K562 (cell line): ENCODE measurements around the gene ERAP2. TPM values are rescaled to one million over a fixed set of nuclear protein-coding genes. Genes with fewer than 3 reads are reported as not detected.

ENCODE experiments used
- ATAC-seq: fragments of 200-7000 bp; cut with Tn5 transposase; 3 replicates; pipeline ENCODE4 v1.9.1; 2020; ENCODE audit warnings: moderate library complexity
- BruUV-seq: library from RNA; stranded (reverse); fragments of 400-500 nt; replicated peaks from 2 replicates; lab custom pipeline; 2021; lab: Mats Ljungman, UMichigan
- CTCF ChIA-PET: fragments of 300-600 bp; formaldehyde crosslinking; extraction: SDS; loops from one replicate; lab custom pipeline; 2021; ENCODE audit warnings: low intra/inter-chr PET ratio; lab: Yijun Ruan, JAX
- POLR2A ChIA-PET: fragments of 300-600, 350-650 bp; sonication (Branson Sonifier 250); formaldehyde crosslinking; extraction: SDS; loops from one replicate; lab custom pipeline; 2021; ENCODE audit warnings: antibody characterized with exemption, inconsistent platforms; lab: Yijun Ruan, JAX
- DNase-seq, 4 experiments: peaks; one replicate each; pipeline versions ENCODE4 v3.0.0 to v3.0.0-alpha.2; 2011 to 2018; ENCODE audit warnings: low spot score in 3 of 4, mixed read lengths in 3 of 4; ENCODE audit errors: extremely low read depth in 1 of 4
- FAIRE-seq: peaks from 2 replicates; lab custom pipeline; 2011; peaks lifted over from hg19 to GRCh38; lab: Jason Lieb, UNC
- H2AFZ ChIP-seq: 2 replicates; pipeline ENCODE4 v1.6.0; 2011; ENCODE audit warnings: low read depth, low read length, control low read depth, inconsistent platforms
- H3K27ac ChIP-seq: fragments of 200-600 bp; 3 replicates; pipeline ENCODE4 v1.8.0; 2011; ENCODE audit warnings: low read depth, mild to moderate bottlenecking, control low read depth, inconsistent platforms, low read length, moderate library complexity, mixed read lengths; ENCODE audit errors: extremely low read depth
- H3K27me3 ChIP-seq, 2 experiments: fragments of 300-600 bp in 1 of 2; 2 replicates in 1 of 2; 3 replicates in 1 of 2; pipeline versions ENCODE4 v1.6.0 to v1.8.0; 2011; ENCODE audit warnings: inconsistent platforms in 2 of 2, low read length in 2 of 2, mild to moderate bottlenecking in 1 of 2, mixed read lengths in 1 of 2, moderate library complexity in 1 of 2; ENCODE audit not compliant: control insufficient read depth in 2 of 2, insufficient read depth in 2 of 2
- H3K36me3 ChIP-seq: fragments of 300-600 bp; 3 replicates; pipeline ENCODE4 v1.8.0; 2011; ENCODE audit warnings: mild to moderate bottlenecking, low read length, inconsistent platforms; ENCODE audit not compliant: control insufficient read depth, insufficient read depth
- H3K4me1 ChIP-seq, 2 experiments: fragments of 200-600 bp in 1 of 2; replicated peaks in 1 of 2; 2 replicates in 1 of 2; 3 replicates in 1 of 2; pipeline versions ENCODE4 v1.5.1 to v1.8.0; 2011; ENCODE audit warnings: inconsistent platforms in 2 of 2, low read length in 2 of 2, mild to moderate bottlenecking in 1 of 2, mixed read lengths in 1 of 2, moderate library complexity in 1 of 2; ENCODE audit not compliant: control insufficient read depth in 2 of 2, insufficient read depth in 2 of 2
- H3K4me2 ChIP-seq: 2 replicates; pipeline ENCODE4 v1.6.1; 2011; ENCODE audit warnings: low read length, control low read depth, inconsistent platforms, mixed read lengths; ENCODE audit not compliant: insufficient read depth
- H3K4me3 ChIP-seq: fragments of 200-600 bp; sonication (generic), shearing (Covaris generic); 2 replicates; pipeline ENCODE4 v1.5.1; 2016; ENCODE audit warnings: control low read depth, inconsistent platforms
- H3K79me2 ChIP-seq: fragments of 200-600 bp; 3 replicates; pipeline ENCODE4 v1.8.0; 2011; ENCODE audit warnings: low read length, inconsistent platforms; ENCODE audit not compliant: control insufficient read depth, insufficient read depth
- H3K9ac ChIP-seq, 2 experiments: 2 replicates each; pipeline versions ENCODE4 v1.6.0 to v1.6.1; 2011; ENCODE audit warnings: low read depth in 2 of 2, low read length in 2 of 2, control low read depth in 1 of 2, inconsistent platforms in 1 of 2, mild to moderate bottlenecking in 1 of 2, mixed read lengths in 1 of 2; ENCODE audit not compliant: insufficient read depth in 1 of 2
- H3K9me1 ChIP-seq: one replicate; pipeline ENCODE4 v1.6.0; 2011; ENCODE audit warnings: inconsistent platforms, mild to moderate bottlenecking, low read length, moderate library complexity; ENCODE audit not compliant: control insufficient read depth, insufficient read depth
- H3K9me3 ChIP-seq: replicated peaks from 2 replicates; pipeline ENCODE4 v1.5.1; 2011; ENCODE audit warnings: low read depth, low read length, inconsistent platforms; ENCODE audit not compliant: control insufficient read depth, insufficient read depth
- H4K20me1 ChIP-seq: replicated peaks from 2 replicates; pipeline ENCODE4 v1.6.1; 2011; ENCODE audit warnings: low read length, inconsistent platforms, mixed read lengths; ENCODE audit not compliant: control insufficient read depth, insufficient read depth
- MED1 ChIP-seq: sonication (generic); formaldehyde crosslinking; IDR thresholded peaks from 2 replicates; pipeline ENCODE4 v1.8.1; 2023; ENCODE audit warnings: missing genetic modification reagents, borderline replicate concordance
- PHTF2 ChIP-seq: fragments of 250-450 bp; sonication (Bioruptor Pico); IDR thresholded peaks from 2 replicates; pipeline ENCODE4 v1.5.0; 2021; ENCODE audit warnings: mild to moderate bottlenecking
- PRMT5 ChIP-seq: sonication (generic); formaldehyde crosslinking; IDR thresholded peaks from 2 replicates; pipeline ENCODE4 v1.5.0; 2020; ENCODE audit warnings: missing genetic modification reagents
- RBBP5 ChIP-seq: fragments of 200-600 bp; sonication (generic); IDR thresholded peaks from 2 replicates; pipeline ENCODE4 v1.6.1; 2012; ENCODE audit warnings: borderline replicate concordance, mild to moderate bottlenecking, low read length, control low read depth, inconsistent platforms; ENCODE audit not compliant: insufficient read depth, poor library complexity, severe bottlenecking
- RBM22 ChIP-seq: fragments of 200-400 bp; formaldehyde crosslinking; IDR thresholded peaks from 2 replicates; pipeline ENCODE4 v1.6.1; 2018; ENCODE audit warnings: low read length, low read depth; ENCODE audit not compliant: poor library complexity, severe bottlenecking
- RNF219 ChIP-seq: fragments of 250-450 bp; sonication (Bioruptor Pico); IDR thresholded peaks from 2 replicates; pipeline ENCODE4 v1.5.0; 2022; ENCODE audit warnings: mild to moderate bottlenecking
- SMAD3 ChIP-seq: fragments of 450-650 bp; formaldehyde crosslinking; conservative IDR thresholded peaks from 2 replicates; pipeline ENCODE4 v1.4.0; 2020; ENCODE audit warnings: mild to moderate bottlenecking
- TSC22D4 ChIP-seq: fragments of 450-650 bp; IDR thresholded peaks from 2 replicates; pipeline ENCODE4 v1.6.1; 2016; ENCODE audit warnings: missing genetic modification characterization, missing biosample characterization, control low read depth
- ZKSCAN8 ChIP-seq: fragments of 200-800 bp; sonication (Bioruptor generic); IDR thresholded peaks from 2 replicates; pipeline ENCODE4 v1.6.1; 2016; ENCODE audit warnings: missing genetic modification characterization, missing compliant biosample characterization
- WGBS: fragments of 100-300 bp; shearing (Covaris generic); methylation state at CpG from one replicate; pipeline ENCODE4 v1.1.6; 2016; ENCODE audit warnings: low coverage, mixed read lengths; ENCODE audit not compliant: insufficient coverage; ENCODE audit errors: missing lambda C conversion rate; 5-methylcytosine and 5-hydroxymethylcytosine counted together
- in situ Hi-C: fragments of 300-500 bp; cut with MboI; formaldehyde crosslinking; loops from 4 replicates; pipeline ENCODE4 v1.15.0; 2018; ENCODE audit warnings: inconsistent platforms, mixed read lengths
- intact Hi-C: fragments of 100-400 bp; cut with micrococcal nuclease; formaldehyde crosslinking; loops from 2 replicates; pipeline ENCODE4 v1.14.2; 2022
- polyA plus RNA-seq, 8 experiments: library from polyadenylated mRNA; depleted of rRNA in 4 of 8; stranded (reverse) in 5 of 8; unstranded in 3 of 8; fragments of >200 nt; fragmentation: Nextera tagmentation in 2 of 8; fragmentation: Illumina TruSeq in 1 of 8; extraction: Ambion mirVana in 2 of 8; extraction: Trizol in 1 of 8; gene quantifications; 2 replicates each; pipeline versions ENCODE4 v1.2.1 to v1.2.3, GENCODE V29; 2011 to 2014; ENCODE audit warnings: inconsistent platforms in 1 of 8, missing spikeins in 1 of 8
- total RNA-seq, 7 experiments: library from RNA; depleted of rRNA in 6 of 7; stranded (reverse); fragments of >200 nt in 6 of 7; fragmentation: Illumina TruSeq in 2 of 7; extraction: Trizol in 2 of 7; gene quantifications; 2 replicates each; pipeline versions ENCODE4 v1.2.1 to v1.2.3, GENCODE V29; 2011 to 2021; ENCODE audit warnings: low replicate concordance in 1 of 7
- TF ChIP-seq, protein P1 (sequence below): sonication (generic); formaldehyde crosslinking; IDR thresholded peaks from 2 replicates; pipeline ENCODE4 v1.8.0; 2023; ENCODE audit warnings: mild to moderate bottlenecking, missing genetic modification reagents
- TF ChIP-seq, protein P2 (sequence below): IDR thresholded peaks from 2 replicates; pipeline ENCODE4 v1.6.1; 2012; ENCODE audit warnings: low read depth, low read length, improper control_type of control experiment, borderline replicate concordance

Gene ERAP2
- total and polyA plus RNA-seq, 9 of the 15 experiments (the other 6 are each of a cell fraction or from before 2014, with no cell fraction given) = 0.93 to 4.0 (median 2.1) TPM

DNA sequence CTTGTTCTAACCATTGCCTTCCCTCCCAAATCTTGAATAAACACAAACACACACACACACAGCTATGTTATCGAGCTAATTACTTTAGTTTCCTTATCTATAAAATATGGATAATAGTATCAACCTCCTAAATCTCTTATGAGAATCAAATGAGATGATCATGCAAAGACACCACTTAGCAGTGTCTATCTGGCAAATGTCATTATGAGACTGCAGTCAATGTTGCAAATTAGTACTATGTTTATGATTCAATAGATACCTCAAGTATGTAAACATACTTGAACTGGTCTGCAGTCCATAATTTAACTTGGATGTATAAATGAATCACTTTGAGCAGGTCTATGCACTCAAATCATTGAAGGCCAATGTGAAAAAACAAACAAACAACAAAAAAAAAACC is 22.2 kb upstream of the ERAP2 start (continued):
- TF ChIP-seq, protein P1, sequence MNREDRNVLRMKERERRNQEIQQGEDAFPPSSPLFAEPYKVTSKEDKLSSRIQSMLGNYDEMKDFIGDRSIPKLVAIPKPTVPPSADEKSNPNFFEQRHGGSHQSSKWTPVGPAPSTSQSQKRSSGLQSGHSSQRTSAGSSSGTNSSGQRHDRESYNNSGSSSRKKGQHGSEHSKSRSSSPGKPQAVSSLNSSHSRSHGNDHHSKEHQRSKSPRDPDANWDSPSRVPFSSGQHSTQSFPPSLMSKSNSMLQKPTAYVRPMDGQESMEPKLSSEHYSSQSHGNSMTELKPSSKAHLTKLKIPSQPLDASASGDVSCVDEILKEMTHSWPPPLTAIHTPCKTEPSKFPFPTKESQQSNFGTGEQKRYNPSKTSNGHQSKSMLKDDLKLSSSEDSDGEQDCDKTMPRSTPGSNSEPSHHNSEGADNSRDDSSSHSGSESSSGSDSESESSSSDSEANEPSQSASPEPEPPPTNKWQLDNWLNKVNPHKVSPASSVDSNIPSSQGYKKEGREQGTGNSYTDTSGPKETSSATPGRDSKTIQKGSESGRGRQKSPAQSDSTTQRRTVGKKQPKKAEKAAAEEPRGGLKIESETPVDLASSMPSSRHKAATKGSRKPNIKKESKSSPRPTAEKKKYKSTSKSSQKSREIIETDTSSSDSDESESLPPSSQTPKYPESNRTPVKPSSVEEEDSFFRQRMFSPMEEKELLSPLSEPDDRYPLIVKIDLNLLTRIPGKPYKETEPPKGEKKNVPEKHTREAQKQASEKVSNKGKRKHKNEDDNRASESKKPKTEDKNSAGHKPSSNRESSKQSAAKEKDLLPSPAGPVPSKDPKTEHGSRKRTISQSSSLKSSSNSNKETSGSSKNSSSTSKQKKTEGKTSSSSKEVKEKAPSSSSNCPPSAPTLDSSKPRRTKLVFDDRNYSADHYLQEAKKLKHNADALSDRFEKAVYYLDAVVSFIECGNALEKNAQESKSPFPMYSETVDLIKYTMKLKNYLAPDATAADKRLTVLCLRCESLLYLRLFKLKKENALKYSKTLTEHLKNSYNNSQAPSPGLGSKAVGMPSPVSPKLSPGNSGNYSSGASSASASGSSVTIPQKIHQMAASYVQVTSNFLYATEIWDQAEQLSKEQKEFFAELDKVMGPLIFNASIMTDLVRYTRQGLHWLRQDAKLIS (CRISPR knock-in tag) = no peak
- TF ChIP-seq PHTF2 (CRISPR knock-in tag) = no peak

DNA sequence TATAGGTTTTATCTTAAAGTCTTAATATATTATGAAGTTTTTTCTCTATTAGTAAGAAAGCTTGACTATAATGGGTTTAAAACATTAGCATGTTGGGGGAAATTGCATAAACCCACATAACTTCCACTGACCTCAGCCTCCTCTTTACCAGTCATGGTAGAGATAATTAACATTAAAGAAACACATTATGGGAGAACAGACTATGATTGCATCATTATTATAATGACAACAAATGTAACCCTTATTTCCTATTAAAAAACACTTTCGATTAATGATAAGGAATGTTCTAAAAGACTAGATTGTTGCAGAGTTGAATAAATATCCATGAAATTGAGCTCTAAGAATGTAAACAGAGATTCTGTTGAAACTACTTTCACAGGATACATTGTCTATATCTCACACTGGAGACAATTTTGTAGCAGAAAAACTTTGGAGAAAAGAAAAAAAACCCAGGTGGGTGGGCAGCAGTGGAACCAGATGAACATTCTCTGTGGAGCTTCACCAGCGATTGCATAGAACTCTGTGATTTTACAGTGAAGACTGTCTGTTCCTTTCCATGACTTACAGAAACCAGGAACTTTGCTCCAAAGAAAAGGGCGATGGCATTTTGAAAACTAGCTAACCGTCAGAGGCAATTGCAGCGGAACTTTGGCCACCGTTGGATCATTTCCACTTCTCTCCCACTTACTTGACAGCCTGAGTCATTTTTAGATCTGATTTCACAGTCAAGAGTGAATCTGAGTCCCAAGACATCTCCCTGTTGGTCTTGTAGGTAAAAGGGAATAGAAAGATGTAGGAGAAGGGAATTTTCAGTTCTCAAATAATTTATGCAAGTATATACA is 21.0 kb upstream of the ERAP2 start:
- H3K9ac ChIP-seq = no peak overlapping the region
- peak; percentile 35; the same call in 2 of the 3 replicates for ATAC-seq
- no peaks in the 10 kb centered on the region for H3K9me1 ChIP-seq
- FAIRE-seq = peak; percentile 48
- no TSS peak for BruUV-seq
- H3K4me2 ChIP-seq = no peak overlapping the region
- in situ Hi-C loops (no loop called here), intact Hi-C loops (no loop called here)
- ChIA-PET POLR2A (no interaction called here), CTCF (no interaction called here)
- DNase-seq = peak in 1 of 4 experiments; percentile 23
- no peaks in the 10 kb centered on the region for H3K27me3 ChIP-seq
- H3K4me3 ChIP-seq = no peak overlapping the region
- no peak overlapping the region; the same call in 2 of the 3 replicates for H3K27ac ChIP-seq
- WGBS = 6% methylated on average over 6 of the region's 6 CpGs
- no peaks in the 10 kb centered on the region for H4K20me1 ChIP-seq
- H3K9me3 ChIP-seq = no peaks in the 10 kb centered on the region
- no peaks in the 10 kb centered on the region for H3K36me3 ChIP-seq
- H3K79me2 ChIP-seq = no peaks in the 10 kb centered on the region
- H3K4me1 ChIP-seq = no peaks in the 10 kb centered on the region; a peak in 1 of 5 replicates
- peak overlapping the region; percentile 67 for H2AFZ ChIP-seq
- TF ChIP-seq ZKSCAN8 (no peak), PRMT5 (no peak), RNF219 (CRISPR knock-in tag) (no peak), RBM22 (no peak), RBBP5 (no peak), MED1 (CRISPR knock-in tag) (no peak), SMAD3 (CRISPR knock-in tag) (no peak), TSC22D4 (tag) (no peak)
- TF ChIP-seq, protein P2, sequence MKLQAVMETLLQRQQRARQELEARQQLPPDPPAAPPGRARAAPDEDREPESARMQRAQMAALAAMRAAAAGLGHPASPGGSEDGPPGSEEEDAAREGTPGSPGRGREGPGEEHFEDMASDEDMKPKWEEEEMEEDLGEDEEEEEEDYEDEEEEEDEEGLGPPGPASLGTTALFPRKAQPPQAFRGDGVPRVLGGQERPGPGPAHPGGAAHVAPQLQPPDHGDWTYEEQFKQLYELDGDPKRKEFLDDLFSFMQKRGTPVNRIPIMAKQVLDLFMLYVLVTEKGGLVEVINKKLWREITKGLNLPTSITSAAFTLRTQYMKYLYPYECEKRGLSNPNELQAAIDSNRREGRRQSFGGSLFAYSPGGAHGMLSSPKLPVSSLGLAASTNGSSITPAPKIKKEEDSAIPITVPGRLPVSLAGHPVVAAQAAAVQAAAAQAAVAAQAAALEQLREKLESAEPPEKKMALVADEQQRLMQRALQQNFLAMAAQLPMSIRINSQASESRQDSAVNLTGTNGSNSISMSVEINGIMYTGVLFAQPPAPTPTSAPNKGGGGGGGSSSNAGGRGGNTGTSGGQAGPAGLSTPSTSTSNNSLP = no peak
